Right lobe of liver (tissue), 6 donors: Measurements from ENCODE around the gene C1orf74. TPM values are rescaled to one million over a fixed set of nuclear protein-coding genes. Genes with fewer than 3 reads are reported as not detected.
A peak's percentile ranks its signal among the peaks of the same experiment; 100 is the strongest.

ENCODE experiments used
- ATAC-seq, 4 donors: fragments of 200-7000 bp; cut with Tn5 transposase; one replicate each; pipeline ENCODE4 v1.9.1; 2020; ENCODE audit warnings: mild to moderate bottlenecking in 4 of 4, moderate library complexity in 4 of 4
- DNase-seq, 3 donors: peaks; one replicate each; pipeline ENCODE4 v3.0.0-alpha.2; 2020
- H3K27ac ChIP-seq, 3 donors: fragments of 200-600 bp; one replicate each; pipeline ENCODE4 v1.8.0; 2022
- H3K27me3 ChIP-seq, 2 donors: fragments of 200-600 bp; one replicate each; pipeline ENCODE4 v1.8.0; 2022
- H3K36me3 ChIP-seq, 4 donors: fragments of 200-600 bp; sonication (generic) in 1 of 4; one replicate each; pipeline versions ENCODE4 v1.5.1 to v1.8.0; 2017 to 2022; ENCODE audit warnings: control low read depth in 1 of 4
- H3K4me1 ChIP-seq, 4 donors: fragments of 200-600 bp; sonication (generic) in 1 of 4; one replicate each; pipeline versions ENCODE4 v1.5.1 to v1.8.0; 2017 to 2022; ENCODE audit warnings: control low read depth in 1 of 4
- H3K4me3 ChIP-seq, 3 donors: fragments of 200-600 bp; one replicate each; pipeline ENCODE4 v1.8.0; 2022
- H3K9me3 ChIP-seq, 4 donors: fragments of 200-600 bp; sonication (generic) in 1 of 4; one replicate each; pipeline versions ENCODE4 v1.5.1 to v1.8.0; 2017 to 2022; ENCODE audit warnings: control low read depth in 1 of 4
- CTCF ChIP-seq, 4 donors: fragments of 200-600 bp in 3 of 4; fragments of 450-650 bp in 1 of 4; IDR thresholded peaks; one replicate each; pipeline versions ENCODE4 v1.5.1 to v1.8.0; 2016 to 2022; ENCODE audit warnings: antibody characterized with exemption in 4 of 4, mild to moderate bottlenecking in 2 of 4
- POLR2A ChIP-seq: fragments of 450-650 bp; IDR thresholded peaks from one replicate; pipeline ENCODE4 v1.6.1; 2017; ENCODE audit warnings: antibody characterized with exemption, mild to moderate bottlenecking
- WGBS: methylation state at CpG from one replicate; pipeline ENCODE4 v1.1.6; 2018; ENCODE audit warnings: low coverage, low lambda C conversion rate; ENCODE audit not compliant: insufficient coverage; ENCODE audit errors: missing lambda C conversion rate; 5-methylcytosine and 5-hydroxymethylcytosine counted together
- intact Hi-C, 2 donors: fragments of 100-400 bp; cut with DNase I; formaldehyde crosslinking; loops; one replicate each; pipeline versions ENCODE4 v1.11.2 to v1.14.1; 2022
- total RNA-seq, 6 experiments: library from RNA; depleted of rRNA in 2 of 6; stranded (reverse); fragments of >200 nt in 2 of 6; fragmentation: NEBNext Ultra II Directional in 3 of 6; extraction: Animal tissue kit (Norgen Biotek cat#: 25700) in 3 of 6; gene quantifications; one replicate each; pipeline versions ENCODE4 v1.1.0 to v1.2.4, GENCODE V29; 2016 to 2023
- donor health status: DM: no; HTN: yes; CAD: no.
- donor health status: DM: no; HTN: no; CAD: no.
- donor health status: DM: no; HTN: no; CAD: no.
- donor health status: DM: no; HTN: yes; CAD: no.
- donor health status: DM: no; HTN: yes; CAD: no.

C1orf74 gene
- total RNA-seq, 6 experiments from 2014 or later: 0.81 to 1.6 (median 1.0) TPM

DNA sequence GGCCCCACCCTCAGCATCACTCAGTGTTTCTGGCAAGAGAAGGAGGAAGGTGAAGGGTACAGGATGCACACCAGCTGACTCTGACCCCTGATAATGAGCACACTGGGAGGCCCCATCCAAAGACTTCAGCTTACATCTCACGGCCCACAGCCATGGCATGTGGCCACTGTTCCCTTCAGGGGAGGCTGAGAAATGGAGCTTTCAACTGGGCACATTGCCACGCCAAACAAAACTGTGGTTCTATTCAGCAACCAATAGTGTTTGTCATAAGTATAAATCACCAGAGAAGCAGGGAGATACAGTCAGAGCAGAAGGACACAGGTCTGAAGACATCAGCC is 41.2 kb downstream of the C1orf74 start:
- 0% methylated on average over 1 of the region's 2 CpGs for WGBS
- Histone ChIP-seq H3K27me3 (no peaks in the 10 kb centered on the region), H3K4me3 (no peak overlapping the region), H3K4me1 (peaks cover 0 to 29% (median 6%) of the 10 kb centered on the region in 4 donors), H3K9me3 (no peaks in the 10 kb centered on the region), H3K36me3 (no peaks in the 10 kb centered on the region), H3K27ac (peak overlapping the region in 2 of 3 donors; percentile 60 to 81)
- ATAC-seq (peak; percentile 1 to 36 (median 19)), DNase-seq (peak; percentile 68 to 77 (median 68))
- intact Hi-C loops: loop anchor here in 1 of 2 donors (10.0 kb wide), 1 partner anchor 48 kb away; no protein-coding TSS in a partner anchor
- TF ChIP-seq POLR2A: peak; percentile 18
- TF ChIP-seq CTCF (IDR thresholded peaks at IDR 0.05): no peak

DNA sequence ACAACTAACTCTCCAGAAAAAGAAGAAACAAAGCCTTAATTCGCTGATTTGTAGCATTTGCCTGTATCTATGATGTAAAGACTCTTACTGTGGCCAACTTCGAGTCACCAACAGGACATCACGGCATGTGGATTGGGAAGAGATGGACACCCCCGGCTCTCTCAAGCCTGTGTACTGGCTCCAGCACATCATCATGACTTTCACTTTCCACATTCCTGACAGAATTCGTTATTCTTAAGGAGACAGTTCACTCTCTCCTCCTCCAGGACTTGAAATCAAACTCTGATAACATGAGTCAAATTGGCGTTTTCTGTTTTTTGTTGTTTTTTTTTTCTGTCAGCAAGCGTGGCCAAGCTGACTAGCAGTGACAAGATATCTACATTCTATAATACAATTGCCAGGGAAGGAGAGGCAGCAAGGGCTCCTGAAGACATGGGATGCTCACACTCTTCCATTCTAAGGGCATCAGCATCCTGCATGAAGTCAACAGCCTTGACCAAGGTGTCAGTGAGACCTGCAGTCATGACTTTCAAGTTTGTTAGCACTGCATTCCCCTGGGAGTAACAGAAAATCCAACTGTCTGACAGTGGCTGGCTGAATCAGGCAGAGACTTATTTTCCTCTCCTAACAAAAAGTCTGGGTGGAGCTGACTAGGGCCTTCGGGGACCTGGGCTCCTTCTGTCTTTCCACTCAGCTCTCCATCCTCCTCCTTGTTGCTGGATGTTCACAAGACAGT is 41.8 kb downstream of the C1orf74 start:
- intact Hi-C loops: loop anchor here in 1 of 2 donors (10.0 kb wide), 1 partner anchor 48 kb away; no protein-coding TSS in a partner anchor
- peak; percentile 48 to 67 (median 50) for ATAC-seq

GRCh38 chr1:209741889-209742288 is 42.5 kb downstream of the C1orf74 start:
- Histone ChIP-seq H3K27me3 (no peaks in the 10 kb centered on the region), H3K9me3 (no peaks in the 10 kb centered on the region), H3K4me1 (peaks cover 0 to 29% (median 6%) of the 10 kb centered on the region in 4 donors), H3K27ac (peak overlapping the region; percentile 37 to 81 (median 60)), H3K4me3 (no peak overlapping the region), H3K36me3 (no peaks in the 10 kb centered on the region)
- 37% methylated on average over 2 of the region's 2 CpGs for WGBS
- peak; percentile 29 to 55 (median 42) for ATAC-seq
- no peak for DNase-seq
- intact Hi-C loops: loop anchor here in 1 of 2 donors (10.0 kb wide), 1 partner anchor 47 kb away; no protein-coding TSS in a partner anchor
- TF ChIP-seq POLR2A (no peak), CTCF (IDR thresholded peaks at IDR 0.05) (no peak)

More for the DNA sequence above, 41.8 kb downstream of the C1orf74 start:
- Histone ChIP-seq H3K9me3 (no peaks in the 10 kb centered on the region), H3K27ac (peak overlapping the region; percentile 37 to 81 (median 60)), H3K4me3 (no peak overlapping the region), H3K4me1 (peaks cover 0 to 27% (median 6%) of the 10 kb centered on the region in 4 donors), H3K27me3 (no peaks in the 10 kb centered on the region), H3K36me3 (no peaks in the 10 kb centered on the region)
- WGBS: 32% methylated on average over 7 of the region's 8 CpGs
- DNase-seq: no peak
- TF ChIP-seq POLR2A: no peak
- TF ChIP-seq CTCF (IDR thresholded peaks at IDR 0.05): no peak

DNA sequence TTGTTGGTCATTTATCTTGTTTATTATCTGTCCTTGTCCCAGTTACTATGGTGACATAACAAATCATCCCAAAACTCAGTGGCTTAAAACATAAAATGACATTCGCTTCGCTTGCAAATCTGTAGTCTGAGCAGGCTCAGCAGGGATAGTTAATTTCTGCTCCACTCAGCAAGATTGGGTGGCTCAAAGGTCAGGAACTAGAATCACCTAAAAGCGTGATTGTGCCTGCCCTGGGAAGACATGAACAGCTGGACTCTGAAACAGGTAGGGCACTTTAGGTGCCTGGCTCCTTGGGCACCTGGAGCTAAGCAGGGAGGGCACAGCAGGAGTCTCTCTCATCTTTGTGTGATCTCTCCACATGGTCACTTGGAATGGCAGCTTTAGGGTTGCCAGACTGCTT is 43.2 kb downstream of the C1orf74 start:
- no peak overlapping the region for H3K4me3 ChIP-seq
- no peaks in the 10 kb centered on the region for H3K27me3 ChIP-seq
- intact Hi-C loops: loop anchor here in 1 of 2 donors (10.0 kb wide), 1 partner anchor 46 kb away; no protein-coding TSS in a partner anchor
- DNase-seq (peak in 1 of 3 donors; percentile 79), ATAC-seq (peak; percentile 75 to 86 (median 80))
- WGBS: 22% methylated on average over 3 of the region's 3 CpGs
- H3K27ac ChIP-seq: peak overlapping the region in 2 of 3 donors; percentile 60 to 81
- TF ChIP-seq POLR2A (no peak), CTCF (IDR thresholded peaks at IDR 0.05) (no peak)
- no peaks in the 10 kb centered on the region for H3K36me3 ChIP-seq
- peaks cover 0 to 36% (median 6%) of the 10 kb centered on the region in 4 donors for H3K4me1 ChIP-seq
- no peaks in the 10 kb centered on the region for H3K9me3 ChIP-seq
